Lower leg skin (tissue), 4 donors: Measurements from ENCODE around the gene PLA2G4A. TPM values are rescaled to one million over a fixed set of nuclear protein-coding genes. Genes with fewer than 3 reads are reported as not detected.

Experiments used
- DNase-seq, 2 donors: peaks; one replicate each; pipeline ENCODE4 v3.0.0-alpha.2; 2019; ENCODE audit warnings: low spot score in 2 of 2
- H3K4me3 ChIP-seq: fragments of 200-600 bp; sonication (generic); 2 replicates; pipeline ENCODE4 v1.5.1; 2017; ENCODE audit warnings: mild to moderate bottlenecking, low read depth; ENCODE audit not compliant: poor library complexity, severe bottlenecking
- POLR2A ChIP-seq, 2 donors: fragments of 450-650 bp; IDR thresholded peaks; one replicate each; pipeline ENCODE4 v1.6.1; 2016 to 2017; ENCODE audit warnings: antibody characterized with exemption in 2 of 2, mild to moderate bottlenecking in 1 of 2, moderate library complexity in 1 of 2
- WGBS, 2 donors: methylation state at CpG; one replicate each; pipeline ENCODE4 v1.1.5; 2018; 5-methylcytosine and 5-hydroxymethylcytosine counted together
- intact Hi-C: fragments of 100-400 bp; cut with DNase I; formaldehyde crosslinking; loops from one replicate; pipeline ENCODE4 v1.15.0; 2023; ENCODE audit warnings: low total_unique reads
- total RNA-seq, 4 donors: library from RNA; depleted of rRNA; stranded (reverse); fragments of >200 nt; gene quantifications; one replicate each; pipeline ENCODE4 v1.1.0, GENCODE V29; 2016
- TF ChIP-seq, protein P1 (sequence below), 3 donors: fragments of 450-650 bp; IDR thresholded peaks; one replicate each; pipeline ENCODE4 v1.5.1; 2016; ENCODE audit warnings: antibody characterized with exemption in 3 of 3, mild to moderate bottlenecking in 3 of 3, moderate library complexity in 2 of 3

PLA2G4A gene
- total RNA-seq, 4 donors from 2014 or later = 9.5 to 15.3 (median 11.2) TPM

DNA sequence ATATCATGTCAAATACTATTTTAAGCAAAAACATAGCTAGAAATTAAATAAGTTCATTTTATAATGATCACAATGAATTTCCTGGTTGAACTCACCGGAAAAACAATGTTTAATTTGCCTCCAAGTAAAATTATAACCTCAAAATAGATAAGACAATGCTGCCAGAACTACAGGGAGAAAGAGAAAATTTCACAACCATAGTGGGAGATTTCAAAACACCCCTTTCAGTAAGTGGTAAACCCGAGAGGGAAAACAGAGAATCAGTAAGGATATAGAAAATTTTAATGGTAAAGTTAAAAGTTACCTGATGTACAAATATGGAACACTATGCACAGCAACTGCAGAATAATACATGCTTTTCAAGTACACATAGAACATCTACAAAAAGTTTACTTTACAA, 43.2 kb upstream of the PLA2G4A start:
- no peak for DNase-seq
- no peak overlapping the region for H3K4me3 ChIP-seq
- 54 to 60% methylated on average over 2 of the region's 2 CpGs for WGBS, 2 donors
- TF ChIP-seq POLR2A (IDR thresholded peaks at IDR 0.05) = no peak
- TF ChIP-seq, protein P1, sequence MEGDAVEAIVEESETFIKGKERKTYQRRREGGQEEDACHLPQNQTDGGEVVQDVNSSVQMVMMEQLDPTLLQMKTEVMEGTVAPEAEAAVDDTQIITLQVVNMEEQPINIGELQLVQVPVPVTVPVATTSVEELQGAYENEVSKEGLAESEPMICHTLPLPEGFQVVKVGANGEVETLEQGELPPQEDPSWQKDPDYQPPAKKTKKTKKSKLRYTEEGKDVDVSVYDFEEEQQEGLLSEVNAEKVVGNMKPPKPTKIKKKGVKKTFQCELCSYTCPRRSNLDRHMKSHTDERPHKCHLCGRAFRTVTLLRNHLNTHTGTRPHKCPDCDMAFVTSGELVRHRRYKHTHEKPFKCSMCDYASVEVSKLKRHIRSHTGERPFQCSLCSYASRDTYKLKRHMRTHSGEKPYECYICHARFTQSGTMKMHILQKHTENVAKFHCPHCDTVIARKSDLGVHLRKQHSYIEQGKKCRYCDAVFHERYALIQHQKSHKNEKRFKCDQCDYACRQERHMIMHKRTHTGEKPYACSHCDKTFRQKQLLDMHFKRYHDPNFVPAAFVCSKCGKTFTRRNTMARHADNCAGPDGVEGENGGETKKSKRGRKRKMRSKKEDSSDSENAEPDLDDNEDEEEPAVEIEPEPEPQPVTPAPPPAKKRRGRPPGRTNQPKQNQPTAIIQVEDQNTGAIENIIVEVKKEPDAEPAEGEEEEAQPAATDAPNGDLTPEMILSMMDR (IDR thresholded peaks at IDR 0.05) = no peak
- intact Hi-C loops = no loop called here

DNA sequence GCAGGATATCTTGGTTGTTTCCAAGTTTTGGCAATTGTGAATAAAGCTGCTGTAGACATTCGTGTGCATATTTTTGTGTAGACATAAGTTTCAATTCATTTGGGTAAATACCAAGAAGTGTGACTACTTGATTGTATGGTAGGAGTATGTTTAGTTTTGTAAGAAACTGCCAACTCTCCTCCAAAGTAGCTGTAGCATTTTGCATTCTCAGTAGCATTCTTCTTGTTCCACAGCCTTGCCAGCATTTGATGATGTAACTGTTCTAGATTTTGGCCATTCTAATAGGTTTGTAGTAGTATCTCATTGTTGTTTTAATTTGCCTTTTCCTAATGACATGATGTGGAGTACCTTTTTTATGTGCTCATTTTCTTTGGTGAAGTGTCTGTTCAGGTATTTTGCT, 38.6 kb upstream of the PLA2G4A start:
- 84% methylated on average over 1 of the region's 1 CpG for WGBS, 2 donors
- DNase-seq = no peak
- TF ChIP-seq POLR2A (IDR thresholded peaks at IDR 0.05) = no peak
- TF ChIP-seq, protein P1 (IDR thresholded peaks at IDR 0.05) = no peak
- H3K4me3 ChIP-seq = no peak overlapping the region
- intact Hi-C loops = no loop called here

DNA sequence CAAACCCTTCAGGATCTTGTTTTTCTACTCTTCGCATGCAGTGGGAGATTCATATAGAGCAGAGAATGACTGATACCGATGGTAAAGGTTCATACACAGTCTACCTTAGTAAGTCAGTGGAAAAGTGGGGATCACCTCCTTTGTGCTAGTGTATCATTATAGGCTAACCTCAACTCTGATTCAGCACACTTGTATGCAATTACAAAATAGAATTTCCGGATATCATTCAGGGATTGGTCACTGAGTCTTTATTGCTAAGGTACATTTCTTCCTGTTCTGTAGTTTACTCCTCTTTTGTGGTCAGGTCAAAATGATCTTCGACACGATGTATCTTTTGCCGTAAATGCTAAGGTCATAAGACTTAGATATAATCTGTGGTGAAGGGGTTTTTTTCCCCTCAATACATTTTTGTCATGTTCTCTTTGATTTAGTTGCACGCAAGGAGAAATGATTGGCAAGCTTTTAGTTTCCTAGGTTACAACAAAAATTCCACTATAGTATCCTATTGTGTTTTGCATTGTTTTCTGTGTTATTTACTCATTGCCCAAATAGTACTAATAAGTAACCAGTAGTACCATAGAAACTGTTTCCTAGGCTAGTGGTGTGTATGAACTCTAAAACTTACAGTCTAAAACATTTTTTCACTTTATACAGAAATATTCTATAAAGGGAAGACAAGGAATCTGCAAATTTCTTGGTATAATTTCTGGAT, 35.7 kb upstream of the PLA2G4A start:
- intact Hi-C loops = no loop called here
- TF ChIP-seq, protein P1 (IDR thresholded peaks at IDR 0.05) = no peak
- no peak for TF ChIP-seq POLR2A (IDR thresholded peaks at IDR 0.05)
- H3K4me3 ChIP-seq = no peak overlapping the region
- 91 to 92% methylated on average over 7 of the region's 7 CpGs for WGBS, 2 donors
- no peak for DNase-seq

DNA sequence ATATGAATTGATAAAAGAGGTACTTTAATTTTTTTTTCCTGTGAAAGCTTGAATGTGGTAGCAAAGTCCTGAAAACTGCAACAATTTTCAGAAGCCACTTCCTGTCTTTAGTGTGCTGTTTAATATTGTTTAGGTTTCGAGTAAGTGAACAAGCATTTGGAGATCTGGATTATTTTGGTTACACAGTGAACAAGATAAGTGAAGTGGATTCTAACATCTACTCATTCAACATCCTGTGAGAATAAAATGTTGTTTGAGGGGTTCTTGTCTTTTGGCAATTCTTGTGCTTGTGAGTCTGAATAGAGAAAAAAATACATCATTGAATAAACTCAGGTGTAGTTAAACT, 35.2 kb upstream of the PLA2G4A start:
- H3K4me3 ChIP-seq = no peak overlapping the region
- no peak for DNase-seq
- 87 to 93% methylated on average over 1 of the region's 1 CpG for WGBS, 2 donors
- intact Hi-C loops = no loop called here
- TF ChIP-seq, protein P1 (IDR thresholded peaks at IDR 0.05) = no peak
- no peak for TF ChIP-seq POLR2A (IDR thresholded peaks at IDR 0.05)

DNA sequence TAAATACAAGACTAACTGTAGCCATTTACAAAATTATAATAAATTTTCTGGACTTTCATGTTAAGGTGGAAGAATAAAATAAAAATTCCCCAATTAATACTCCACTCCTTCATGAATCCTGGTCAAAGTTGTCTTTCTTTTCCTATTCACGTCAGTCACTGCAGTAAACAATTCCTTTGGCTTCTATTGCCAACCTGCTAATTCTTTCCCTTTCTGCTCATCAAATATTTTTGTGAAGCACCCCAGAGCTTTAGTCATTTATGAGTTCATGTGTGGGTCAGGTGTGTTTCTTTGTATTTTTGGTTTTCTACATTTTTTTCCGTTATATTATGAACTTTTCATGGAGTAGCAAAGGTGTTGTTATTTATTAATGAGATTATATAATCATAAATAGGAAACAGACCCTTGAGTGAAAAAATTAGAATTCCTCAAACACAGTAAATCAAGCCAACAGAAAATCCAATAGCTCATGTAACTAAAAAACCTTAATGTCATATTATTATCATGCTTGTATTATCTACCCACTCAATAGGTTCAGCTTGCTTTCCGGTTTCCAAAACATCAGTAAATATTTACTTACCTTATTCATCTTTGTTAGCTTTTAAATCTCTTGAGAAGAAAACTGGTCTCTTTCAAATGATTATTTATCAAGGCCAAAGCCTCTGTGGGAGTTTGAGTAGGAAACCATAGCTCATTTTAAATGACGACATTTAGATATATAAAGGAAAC, 29.6 kb upstream of the PLA2G4A start:
- intact Hi-C loops = no loop called here
- no peak for DNase-seq
- no peak for TF ChIP-seq POLR2A (IDR thresholded peaks at IDR 0.05)
- TF ChIP-seq, protein P1 (IDR thresholded peaks at IDR 0.05) = no peak
- 87 to 90% methylated on average over 4 of the region's 4 CpGs for WGBS, 2 donors
- H3K4me3 ChIP-seq = no peak overlapping the region
